Activated CD4-positive, alpha-beta T cell treated with anti-CD3 and anti-CD28 coated beads for 1 hour (primary cell): ENCODE measurements around the gene ZNF530.

Experiments used
- DNase-seq: peaks from one replicate; pipeline ENCODE4 v3.0.0-alpha.2; 2020

ZNF530 gene

DNA sequence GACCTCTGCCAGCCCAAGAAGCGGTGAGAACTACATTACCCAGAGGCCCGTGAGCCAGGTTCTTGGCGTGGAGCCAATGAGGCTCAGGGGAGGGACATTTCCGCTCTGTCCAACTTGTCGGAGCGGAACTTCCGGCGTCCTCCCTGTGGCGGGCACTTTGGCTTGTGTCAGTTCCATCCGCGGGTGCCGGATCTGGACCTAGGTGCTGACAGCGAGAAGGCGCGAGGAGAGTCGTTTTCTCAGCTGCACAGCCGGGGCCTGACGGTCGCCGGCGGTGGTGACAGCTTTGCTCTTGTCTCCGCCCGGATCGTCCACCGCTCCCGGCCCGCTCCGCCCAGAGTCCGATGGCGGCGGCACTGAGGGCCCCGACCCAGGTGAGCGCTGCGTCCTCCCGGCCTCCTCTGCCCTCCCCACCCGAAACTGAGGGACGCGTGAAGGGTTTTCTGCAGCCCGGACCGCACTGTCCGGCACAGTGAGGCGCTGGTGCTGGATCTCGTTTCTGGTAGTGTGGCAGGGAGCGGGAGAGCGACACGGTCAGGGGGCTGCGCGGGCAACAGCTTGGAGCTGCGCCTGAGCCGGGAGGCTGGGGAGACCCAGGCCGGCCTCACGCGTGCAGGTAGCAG is at the start of gene ZNF530:
Gene ZNF530 (plus strand): TSS at position 125 of the 623 bp plus-strand sequence. CDS start 4,461 bp downstream, outside the sequence.
- peak; percentile 72 for DNase-seq

GRCh38 chr19:57552432-57552831 is 47.3 kb upstream of the ZNF530 start:
- DNase-seq, result no peak

DNA sequence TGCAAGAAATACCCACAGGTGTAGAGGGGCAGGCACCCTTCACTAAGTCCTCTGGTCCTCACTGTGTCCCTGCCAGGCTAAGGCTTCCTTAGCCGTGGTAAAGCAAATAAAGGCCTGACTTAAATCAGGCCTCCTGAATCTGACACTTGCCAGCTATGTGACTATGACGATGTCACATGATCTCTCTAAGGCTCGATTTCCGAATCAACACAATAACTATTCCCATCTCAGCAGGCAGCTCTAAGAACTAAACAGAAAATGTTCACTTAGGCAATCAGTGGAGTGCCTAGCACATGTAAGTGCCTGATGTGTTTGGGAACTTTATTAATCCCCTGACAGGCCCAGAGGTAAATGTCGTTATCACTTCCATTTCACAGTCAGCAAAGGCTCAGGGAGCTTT is 42.0 kb upstream of the ZNF530 start:
- no peak for DNase-seq

GRCh38 chr19:57558525-57558924 is 41.2 kb upstream of the ZNF530 start:
- DNase-seq, result no peak

- no peak for DNase-seq
Observed at GRCh38 chr19:57559008-57559403, 40.7 kb upstream of the ZNF530 start.

- peak; percentile 82 for DNase-seq
Observed at GRCh38 chr19:57559404-57560025, 40.2 kb upstream of the ZNF530 start, which contains the start of gene ZNF550. ZNF550 (minus strand) TSS chr19:57559863; CDS start chr19:57559682, 181 bp downstream.

GRCh38 chr19:57560049-57560491 is 39.6 kb upstream of the ZNF530 start:
- DNase-seq, result no peak

DNA sequence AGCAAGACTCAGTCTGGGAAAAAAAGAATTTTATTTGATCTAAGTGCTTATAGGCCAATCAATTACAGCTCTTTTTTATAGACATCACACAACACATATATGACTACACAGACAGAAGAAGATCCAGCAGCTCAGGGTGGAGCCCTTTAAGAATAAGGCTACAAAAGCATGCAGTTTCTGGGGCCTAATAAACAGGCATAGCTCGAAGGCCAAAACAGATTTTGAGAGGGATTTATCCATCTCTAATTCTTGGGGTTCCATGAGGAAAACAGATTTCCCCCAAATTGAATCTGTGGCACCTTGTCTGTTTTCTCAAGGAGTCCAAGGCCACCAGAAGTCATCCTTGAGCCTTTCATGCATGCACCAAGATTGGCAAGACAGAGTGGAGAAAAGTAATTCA is 36.1 kb upstream of the ZNF530 start:
- no peak for DNase-seq

DNA sequence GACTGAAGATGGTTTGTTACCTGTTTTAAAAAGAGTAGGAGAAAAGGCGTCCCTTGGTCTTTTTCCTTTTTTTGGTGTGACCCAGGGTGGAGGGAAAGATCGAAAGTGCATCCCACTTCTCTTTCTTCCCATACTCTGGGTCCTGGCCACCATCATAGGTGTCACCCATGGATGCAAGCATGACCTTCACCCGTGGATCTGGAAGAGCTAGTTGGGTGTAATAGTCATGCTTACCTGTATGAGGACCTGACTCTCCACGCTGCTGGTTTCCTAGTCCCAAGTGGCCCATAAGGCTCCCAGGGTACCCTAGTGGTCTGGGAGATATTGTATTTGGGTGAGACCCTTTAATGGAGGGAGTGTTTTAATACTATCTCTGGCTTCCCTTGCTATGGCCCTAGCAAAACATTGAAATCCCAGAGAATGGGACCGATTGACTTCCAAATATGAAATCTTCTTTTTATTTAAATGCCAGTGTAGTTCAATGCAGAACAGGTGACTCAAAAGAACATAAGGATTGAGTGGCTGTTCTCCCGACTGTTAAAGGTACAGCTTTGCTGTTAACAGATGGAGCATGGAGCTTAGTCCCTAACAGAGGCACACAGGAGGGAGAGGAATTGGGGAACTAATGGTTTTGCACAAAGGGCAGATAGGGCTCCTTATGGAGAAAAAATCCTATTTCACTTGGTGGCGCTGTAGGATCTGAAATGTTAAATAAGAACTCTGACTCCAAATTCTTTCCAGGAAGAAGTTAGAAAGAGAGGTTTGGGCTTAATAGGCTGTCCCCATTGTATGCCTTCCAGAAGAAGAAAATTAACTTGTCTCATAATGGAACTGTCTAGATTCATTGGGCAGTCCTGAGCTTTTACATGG is 33.1 kb upstream of the ZNF530 start:
- DNase-seq, result no peak

- DNase-seq, result no peak
Observed at GRCh38 chr19:57570707-57571106, 29.0 kb upstream of the ZNF530 start.

DNA sequence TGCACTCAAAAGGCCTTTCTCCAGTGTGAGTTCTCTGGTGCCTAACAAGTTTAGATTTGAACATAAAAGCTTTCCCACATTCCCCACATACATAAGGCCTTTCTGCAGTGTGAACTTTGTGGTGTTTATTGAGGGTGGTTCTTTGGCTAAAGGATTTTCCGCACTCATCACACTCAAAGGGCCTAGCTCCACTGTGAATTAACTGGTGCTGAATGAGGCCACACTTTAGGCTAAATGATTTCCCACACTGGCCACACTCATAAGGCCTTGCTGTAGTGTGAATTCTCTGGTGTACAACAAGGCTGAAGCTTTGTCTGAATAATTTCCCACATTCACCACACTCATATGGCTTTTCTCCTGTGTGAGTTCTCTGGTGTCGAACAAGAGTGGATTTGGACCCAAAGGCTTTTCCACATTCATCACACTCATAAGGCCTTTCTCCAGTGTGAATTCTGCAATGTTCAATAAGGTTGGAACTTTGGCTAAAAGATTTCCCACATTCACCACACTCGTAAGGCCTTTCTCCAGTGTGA is 27.2 kb upstream of the ZNF530 start:
- no peak for DNase-seq

- no peak for DNase-seq
Observed at GRCh38 chr19:57576661-57577060, 23.0 kb upstream of the ZNF530 start.

GRCh38 chr19:57578487-57579205 is 21.0 kb upstream of the ZNF530 start, which contains the start of gene ZNF416:
ZNF416 (minus strand) TSS chr19:57578911; CDS start chr19:57578704, 207 bp downstream.
- peak; percentile 92 for DNase-seq

DNA sequence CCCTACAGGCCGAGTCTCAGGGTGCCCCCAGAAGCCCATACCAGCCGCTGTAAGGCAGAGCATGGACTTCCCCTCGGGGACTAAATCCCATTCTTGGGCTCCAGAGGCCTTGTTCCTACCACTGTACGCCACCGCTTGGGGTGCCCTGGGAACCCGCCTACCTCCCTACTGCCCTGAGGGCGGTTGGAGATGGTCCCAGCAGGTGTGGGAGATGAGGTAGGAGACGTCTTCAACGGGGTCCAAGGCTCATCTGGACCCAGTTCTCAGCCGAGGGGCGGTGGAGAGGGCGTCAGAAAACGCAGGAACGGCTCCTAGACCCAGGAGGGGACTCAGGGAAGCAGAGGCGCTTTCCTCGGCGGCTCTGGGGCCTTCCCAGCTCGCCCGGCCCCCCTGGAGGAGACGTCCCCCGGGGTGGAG is 16.6 kb upstream of the ZNF530 start:
- no peak for DNase-seq

DNA sequence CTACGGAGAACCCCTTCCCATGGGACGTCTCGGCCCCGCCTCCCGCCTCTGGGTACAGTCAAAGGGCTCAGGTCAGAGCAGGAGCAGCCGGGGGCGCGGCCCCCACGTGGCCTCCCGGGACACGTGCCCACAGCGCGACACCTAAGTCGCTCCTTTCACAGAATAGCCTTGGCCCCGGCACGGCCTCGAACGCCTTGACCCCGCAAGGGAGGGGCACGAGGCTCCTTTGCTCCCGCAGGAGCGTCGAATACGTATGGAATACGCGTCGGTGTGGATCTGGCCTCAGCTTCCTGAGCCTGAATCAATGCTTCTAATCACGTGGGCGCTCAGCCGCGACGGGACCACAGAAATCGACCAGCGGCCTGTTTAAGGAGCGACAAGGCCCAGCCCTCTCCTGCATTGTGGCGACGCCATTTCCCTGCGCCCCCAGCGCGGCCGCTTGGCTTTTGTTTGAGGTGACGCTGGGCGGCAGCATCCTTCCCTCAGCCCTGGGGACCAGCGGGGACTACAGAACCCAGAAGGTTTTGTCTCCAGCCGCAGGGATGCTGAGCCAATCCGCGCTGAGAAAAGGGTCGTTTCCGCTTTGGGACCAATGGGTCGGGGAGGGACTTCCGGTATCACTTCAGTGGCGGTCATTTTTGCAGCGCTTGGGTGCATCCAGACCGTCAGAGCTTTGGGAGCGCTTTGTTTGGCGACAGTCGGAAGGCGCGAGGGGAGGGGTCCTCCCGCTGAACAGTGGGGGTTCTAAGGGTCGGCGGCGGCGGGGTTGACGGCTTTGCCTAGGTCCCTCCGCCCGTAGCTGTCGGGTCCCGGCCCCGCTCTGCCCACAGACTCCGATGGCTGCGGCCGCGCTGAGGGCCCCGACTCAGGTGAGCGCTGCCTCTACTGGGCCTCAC is 15.9 kb upstream of the ZNF530 start, which contains the start of gene ZIK1:
Gene ZIK1 (plus strand): TSS at position 625 of the 896 bp plus-strand sequence. CDS start 212 bp downstream, at position 837.
- DNase-seq, result peak; percentile 79

DNA sequence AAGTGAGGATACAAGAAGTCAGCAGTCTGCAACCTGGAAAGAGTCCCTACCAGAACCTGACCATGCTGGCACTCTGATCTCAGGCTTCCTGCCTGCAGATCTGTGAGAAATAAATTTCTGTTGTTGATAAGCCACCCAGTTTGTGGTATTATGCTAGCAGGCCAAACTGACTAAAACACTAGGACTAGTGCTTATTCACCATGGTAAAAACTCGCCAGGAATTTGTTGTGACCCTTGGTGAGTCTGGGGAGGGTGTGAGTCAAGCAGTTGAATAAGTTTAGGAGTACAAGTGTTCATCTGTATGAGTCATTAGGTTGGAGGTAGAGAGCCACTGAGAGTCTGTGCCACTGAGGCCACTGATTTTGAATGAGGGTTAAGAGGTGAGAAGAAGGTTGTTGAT is 12.2 kb upstream of the ZNF530 start:
- DNase-seq, result no peak

GRCh38 chr19:57599377-57599760 is 316 bp upstream of the ZNF530 start:
- no peak for DNase-seq

GRCh38 chr19:57606931-57607330 is 7.2 kb downstream of the ZNF530 start:
- DNase-seq, result no peak

GRCh38 chr19:57611113-57611512 is 11.4 kb downstream of the ZNF530 start:
- no peak for DNase-seq

DNA sequence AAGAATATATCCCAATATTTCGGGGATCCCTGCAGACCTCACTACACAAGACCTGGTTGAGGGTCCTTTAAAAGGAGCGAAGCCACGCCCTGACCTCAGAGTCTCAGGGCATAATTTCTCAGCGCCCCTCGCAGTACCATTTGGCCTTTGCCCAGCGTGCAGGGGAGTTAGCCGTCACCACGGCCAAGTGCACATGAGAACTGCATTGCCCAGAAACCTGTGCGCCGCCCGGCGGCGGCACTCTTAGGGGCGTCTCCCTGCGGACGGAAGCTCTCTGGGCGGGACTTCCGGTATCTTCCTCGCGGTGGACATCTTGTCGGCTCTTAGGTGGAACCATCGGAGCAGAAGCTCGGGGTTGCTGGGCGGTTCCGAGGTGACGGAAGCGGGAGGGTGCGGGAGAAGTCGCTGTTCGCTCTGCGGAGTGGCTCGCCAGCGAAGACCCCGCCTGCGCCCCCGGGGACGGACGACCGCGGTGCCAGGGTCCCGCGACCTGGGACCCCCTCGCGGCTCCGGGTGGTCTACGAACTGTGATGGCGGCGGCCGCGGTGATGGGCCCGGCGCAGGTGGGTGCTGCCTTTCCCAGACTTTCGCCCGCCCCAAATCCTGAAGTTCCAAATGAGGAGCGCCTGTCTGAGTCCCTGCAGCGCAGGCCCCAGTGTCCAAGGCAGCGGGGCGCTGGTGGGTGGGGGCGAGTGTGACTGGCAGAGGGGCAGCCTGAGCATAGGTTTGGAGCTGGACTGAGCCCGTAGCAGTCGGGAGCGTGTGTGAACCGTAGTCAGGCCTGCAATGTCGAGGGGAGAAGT is 14.5 kb downstream of the ZNF530 start, which contains the start of gene ZNF134:
Gene ZNF134 (plus strand): TSS at position 302 of the 803 bp plus-strand sequence. CDS start 5,227 bp downstream, outside the sequence.
- DNase-seq, result peak; percentile 82
